ENCODE measurements around the gene TMEM120A. TPM values are rescaled to one million over a fixed set of nuclear protein-coding genes. Genes with fewer than 3 reads are reported as not detected.
"Not testable (repeated sequence)": the region's sequence is repeated elsewhere in the genome, so short reads cannot be mapped to it uniquely, and the experiment has no call there.

The TMEM120A gene
- total RNA-seq, 3 donors from 2014 or later, result 75.6 to 138 (median 88.4) TPM

DNA sequence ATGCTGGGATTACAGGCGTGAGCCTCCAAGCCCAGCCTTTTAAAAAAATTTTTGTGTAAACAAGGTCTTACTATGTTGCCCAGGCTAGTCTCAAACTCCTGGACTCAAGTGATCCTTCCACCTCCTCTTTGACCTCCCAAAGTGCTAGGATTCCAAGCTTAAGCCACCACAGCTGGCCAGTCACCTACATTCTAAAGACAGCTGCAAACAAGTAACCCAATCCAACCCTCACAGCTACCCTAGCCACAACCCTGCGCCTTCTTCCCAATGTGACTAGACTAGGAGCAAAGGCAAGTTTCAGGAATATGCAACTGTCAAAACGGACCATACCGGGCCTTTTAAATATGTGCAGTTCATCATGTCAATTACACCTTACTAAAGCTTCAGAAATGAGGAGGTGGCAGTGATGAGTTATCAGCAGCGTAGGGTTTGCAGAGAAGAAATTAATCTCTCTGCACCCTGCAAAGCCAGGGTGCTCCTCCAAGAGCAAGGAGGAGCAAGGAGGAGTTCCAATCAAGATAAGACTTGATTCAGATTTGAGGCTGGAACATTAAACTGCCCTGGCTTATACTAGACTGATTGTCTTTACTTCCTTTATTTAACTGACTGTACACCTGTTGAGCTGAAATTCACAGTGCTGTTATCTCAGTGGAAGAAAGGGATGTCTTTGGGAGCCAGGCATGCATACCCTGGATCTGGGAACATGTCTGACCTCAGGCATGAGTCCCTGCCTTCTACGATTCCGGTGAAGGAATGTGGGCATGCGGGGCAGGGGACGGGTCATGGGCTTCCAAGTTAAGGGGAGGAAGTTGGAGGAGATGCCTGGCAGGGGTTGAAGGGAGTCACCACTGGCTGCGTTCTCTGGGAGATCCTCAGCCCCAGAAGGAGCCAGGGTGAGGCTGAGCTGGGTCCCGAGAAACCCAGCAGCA lies 15.5 kb upstream of the TMEM120A start:
- no peak for ATAC-seq
- intact Hi-C loops (cut with DNase I, micrococcal nuclease), result no loop called here
- no peak overlapping the region for H3K4me3 ChIP-seq
- H3K36me3 ChIP-seq (ENCODE audit: low read depth), result no peaks in the 10 kb centered on the region
- no peaks in the 10 kb centered on the region for H3K9me3 ChIP-seq
- DNase-seq, result no peak
- no peaks in the 10 kb centered on the region for H3K4me1 ChIP-seq (ENCODE audit: low read depth)
- TF ChIP-seq, protein P1, sequence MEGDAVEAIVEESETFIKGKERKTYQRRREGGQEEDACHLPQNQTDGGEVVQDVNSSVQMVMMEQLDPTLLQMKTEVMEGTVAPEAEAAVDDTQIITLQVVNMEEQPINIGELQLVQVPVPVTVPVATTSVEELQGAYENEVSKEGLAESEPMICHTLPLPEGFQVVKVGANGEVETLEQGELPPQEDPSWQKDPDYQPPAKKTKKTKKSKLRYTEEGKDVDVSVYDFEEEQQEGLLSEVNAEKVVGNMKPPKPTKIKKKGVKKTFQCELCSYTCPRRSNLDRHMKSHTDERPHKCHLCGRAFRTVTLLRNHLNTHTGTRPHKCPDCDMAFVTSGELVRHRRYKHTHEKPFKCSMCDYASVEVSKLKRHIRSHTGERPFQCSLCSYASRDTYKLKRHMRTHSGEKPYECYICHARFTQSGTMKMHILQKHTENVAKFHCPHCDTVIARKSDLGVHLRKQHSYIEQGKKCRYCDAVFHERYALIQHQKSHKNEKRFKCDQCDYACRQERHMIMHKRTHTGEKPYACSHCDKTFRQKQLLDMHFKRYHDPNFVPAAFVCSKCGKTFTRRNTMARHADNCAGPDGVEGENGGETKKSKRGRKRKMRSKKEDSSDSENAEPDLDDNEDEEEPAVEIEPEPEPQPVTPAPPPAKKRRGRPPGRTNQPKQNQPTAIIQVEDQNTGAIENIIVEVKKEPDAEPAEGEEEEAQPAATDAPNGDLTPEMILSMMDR (IDR thresholded peaks at IDR 0.05), result no peak

DNA sequence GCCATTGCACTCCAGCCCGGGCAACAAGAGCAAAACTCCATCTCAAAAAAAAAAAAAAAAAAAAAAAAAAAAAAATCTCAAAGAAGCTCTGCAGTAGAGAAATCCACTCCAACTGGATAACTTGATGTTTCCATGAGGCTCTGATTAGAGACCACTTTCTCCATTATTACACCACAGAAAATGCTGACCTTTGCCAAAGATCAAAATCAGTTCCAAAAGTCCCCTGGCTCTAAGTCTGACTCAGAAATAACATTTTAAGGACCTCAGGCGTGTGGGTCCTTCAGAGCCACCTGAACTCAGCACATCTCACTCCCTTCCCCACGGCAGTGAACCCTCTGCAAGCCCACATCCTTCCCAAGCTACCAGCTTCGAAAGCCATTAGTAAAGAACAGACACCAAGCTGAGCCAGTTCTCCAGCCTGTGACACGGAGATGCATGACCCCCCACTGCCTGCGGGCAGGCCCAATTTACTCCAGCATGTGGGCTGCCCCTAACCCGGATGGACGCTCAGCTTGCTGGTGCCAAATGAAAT lies 13.8 kb upstream of the TMEM120A start:
- Histone ChIP-seq H3K9me3 (no peaks in the 10 kb centered on the region), H3K4me1 (ENCODE audit: low read depth) (no peaks in the 10 kb centered on the region), H3K36me3 (ENCODE audit: low read depth) (no peaks in the 10 kb centered on the region), H3K4me3 (no peak overlapping the region)
- ATAC-seq, result no peak
- intact Hi-C loops (cut with DNase I, micrococcal nuclease), result no loop called here
- no peak for DNase-seq
- TF ChIP-seq, protein P1 (IDR thresholded peaks at IDR 0.05), result no peak

DNA sequence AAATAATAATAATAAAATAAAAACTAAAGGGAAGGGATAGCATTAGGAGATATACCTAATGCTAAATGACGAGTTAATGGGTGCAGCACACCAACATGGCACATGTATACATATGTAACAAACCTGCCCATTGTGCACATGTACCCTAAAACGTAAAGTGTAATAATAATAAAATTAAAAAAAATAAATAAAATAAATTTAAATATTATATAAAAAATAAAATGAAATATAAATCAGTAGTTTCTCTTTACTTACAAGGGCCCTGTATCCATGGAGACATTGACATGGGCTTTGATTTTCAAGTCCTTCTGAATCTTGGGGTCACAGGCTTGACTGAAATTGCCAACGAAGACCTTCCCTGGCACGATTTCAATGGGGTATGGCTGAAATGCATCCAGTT lies 10.6 kb upstream of the TMEM120A start:
- H3K36me3 ChIP-seq (ENCODE audit: low read depth); H3K4me1 ChIP-seq (ENCODE audit: low read depth); intact Hi-C loops (cut with DNase I, micrococcal nuclease); H3K9me3 ChIP-seq; ATAC-seq; H3K4me3 ChIP-seq; DNase-seq: not testable (repeated sequence)

DNA sequence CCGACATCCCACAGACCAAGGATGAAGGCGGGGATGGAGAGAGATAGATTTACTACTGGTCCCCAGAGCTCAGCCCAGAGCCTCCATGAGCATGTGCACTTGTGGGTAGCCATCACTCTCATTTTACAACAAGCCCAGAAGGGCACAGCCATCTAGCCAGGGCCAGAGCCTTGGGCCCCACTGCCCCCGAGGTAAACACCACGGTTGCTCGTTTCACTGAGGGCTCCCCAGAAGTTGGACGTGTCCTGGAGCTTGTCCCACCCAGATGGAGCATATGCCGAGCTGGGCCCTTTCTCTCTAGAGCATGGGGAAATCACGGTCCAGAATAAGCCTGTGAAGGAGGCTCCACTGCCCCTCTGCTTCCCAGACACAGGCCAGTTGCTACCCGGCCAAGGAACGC lies 9.0 kb upstream of the TMEM120A start:
- DNase-seq (no peak), ATAC-seq (no peak)
- TF ChIP-seq, protein P1 (IDR thresholded peaks at IDR 0.05), result no peak

DNA sequence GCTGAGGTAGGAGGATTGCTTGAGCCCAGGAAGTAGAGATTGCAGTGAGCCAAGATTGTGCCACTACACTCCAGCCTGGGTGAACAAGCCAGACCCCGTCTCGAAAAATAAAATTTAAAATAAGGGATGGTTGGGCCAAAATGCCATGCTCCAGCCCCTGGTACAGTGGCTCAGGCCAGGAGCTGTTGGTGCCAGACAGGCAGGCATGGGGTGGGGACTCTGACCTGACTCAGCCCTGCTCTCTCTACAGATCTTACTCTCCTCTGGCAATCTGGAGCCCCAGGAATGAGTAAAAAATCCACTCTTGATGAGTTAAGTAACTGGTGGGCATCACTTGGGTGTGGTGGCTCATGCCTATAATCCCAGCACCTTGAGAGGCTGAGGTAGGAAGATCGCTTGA lies 8.4 kb upstream of the TMEM120A start:
- DNase-seq (no peak), ATAC-seq (no peak)
- intact Hi-C loops (cut with DNase I, micrococcal nuclease), result no loop called here
- TF ChIP-seq, protein P1 (IDR thresholded peaks at IDR 0.05), result no peak
- Histone ChIP-seq H3K4me3 (no peak overlapping the region), H3K9me3 (no peaks in the 10 kb centered on the region), H3K36me3 (ENCODE audit: low read depth) (peaks cover 2% of the 10 kb centered on the region), H3K4me1 (ENCODE audit: low read depth) (no peaks in the 10 kb centered on the region)

More for the DNA sequence above, 9.0 kb upstream of the TMEM120A start:
- Histone ChIP-seq H3K36me3 (ENCODE audit: low read depth) (peaks cover 2% of the 10 kb centered on the region), H3K9me3 (no peaks in the 10 kb centered on the region), H3K4me3 (no peak overlapping the region), H3K4me1 (ENCODE audit: low read depth) (no peaks in the 10 kb centered on the region)
- intact Hi-C loops (cut with DNase I, micrococcal nuclease), result no loop called here

DNA sequence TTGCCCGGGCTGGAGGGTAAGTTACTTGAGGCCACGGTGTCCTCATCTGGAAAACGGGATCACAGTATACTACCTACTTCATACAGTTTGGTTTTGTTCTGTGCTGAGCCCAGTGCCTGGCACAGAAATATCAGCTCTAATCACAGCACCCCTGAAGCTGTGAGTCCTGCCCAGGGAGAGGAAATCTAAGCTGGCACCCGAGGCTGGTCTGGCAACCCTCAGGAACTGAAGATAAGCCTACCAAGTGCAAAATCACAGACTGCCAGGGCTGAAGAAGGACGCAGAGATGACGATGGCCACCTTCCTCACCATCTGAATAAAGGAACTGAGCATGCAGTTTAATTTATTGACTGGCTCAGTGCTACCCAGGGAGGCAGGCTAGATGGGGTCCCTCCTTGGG lies 7.7 kb upstream of the TMEM120A start:
- TF ChIP-seq, protein P1 (IDR thresholded peaks at IDR 0.05), result no peak
- ATAC-seq, result no peak
- Histone ChIP-seq H3K36me3 (ENCODE audit: low read depth) (peaks cover 2% of the 10 kb centered on the region), H3K4me3 (no peak overlapping the region), H3K4me1 (ENCODE audit: low read depth) (no peaks in the 10 kb centered on the region), H3K9me3 (no peaks in the 10 kb centered on the region)
- intact Hi-C loops (cut with DNase I, micrococcal nuclease), result no loop called here
- no peak for DNase-seq

All from mucosa of descending colon (tissue), 3 donors.